Activated B cell treated with CpG ODN at 0.5 μM for 24 hours (primary cell): Measurements from ENCODE around the gene MUCL1. TPM values are rescaled to one million over a fixed set of nuclear protein-coding genes. Genes with fewer than 3 reads are reported as not detected.

ENCODE experiments used
- ATAC-seq: fragments of 200-7000 bp; cut with Tn5 transposase; one replicate; pipeline ENCODE4 v1.10.0; 2021; ENCODE audit warnings: low read depth, mild to moderate bottlenecking, moderate library complexity
- CTCF ChIA-PET: fragments of 350-600 bp; sonication (Branson Sonifier 250); formaldehyde crosslinking; loops from one replicate; lab custom pipeline; 2021; ENCODE audit warnings: antibody characterized with exemption; lab: Charles Lee
- POLR2A ChIA-PET: fragments of 350-600 bp; sonication (Branson Sonifier 250); formaldehyde crosslinking; loops from one replicate; lab custom pipeline; 2021; ENCODE audit warnings: antibody characterized with exemption; lab: Charles Lee
- DNase-seq: peaks from one replicate; pipeline ENCODE4 v3.0.0; 2022
- H3K27ac Mint-ChIP-seq: one replicate; pipeline ENCODE4 v1.8.0; 2020; ENCODE audit warnings: mixed read lengths
- H3K27me3 Mint-ChIP-seq: one replicate; pipeline ENCODE4 v1.8.0; 2021; ENCODE audit warnings: mixed read lengths
- H3K36me3 Mint-ChIP-seq: one replicate; pipeline ENCODE4 v1.8.0; 2021; ENCODE audit warnings: low read depth, mixed read lengths
- H3K4me1 Mint-ChIP-seq: one replicate; pipeline ENCODE4 v1.8.0; 2021; ENCODE audit warnings: mixed read lengths
- H3K4me3 Mint-ChIP-seq: one replicate; pipeline ENCODE4 v1.8.0; 2020; ENCODE audit warnings: mild to moderate bottlenecking, mixed read lengths
- H3K9me3 Mint-ChIP-seq: one replicate; pipeline ENCODE4 v1.8.0; 2020; ENCODE audit warnings: mixed read lengths
- CTCF ChIP-seq: fragments of 200-600 bp; IDR thresholded peaks from one replicate; pipeline ENCODE4 v1.8.0; 2022; ENCODE audit warnings: antibody characterized with exemption, mild to moderate bottlenecking
- intact Hi-C: fragments of 100-400 bp; cut with micrococcal nuclease; formaldehyde crosslinking; loops from one replicate; pipeline ENCODE4 v1.15.1; 2024
- total RNA-seq: library from RNA; stranded (reverse); gene quantifications from 2 replicates; pipeline ENCODE4 v1.2.3, GENCODE V29; 2022

Gene MUCL1
- total RNA-seq, 1 donor from 2014 or later: not detected

GRCh38 chr12:54831631-54832030 lies 22.7 kb upstream of the MUCL1 start:
- ChIA-PET POLR2A (no interaction called here), CTCF (no interaction called here)
- ATAC-seq (no peak), DNase-seq (no peak)
- no peak overlapping the region for H3K27ac Mint-ChIP-seq
- no peak for TF ChIP-seq CTCF
- intact Hi-C loops: no loop called here
- no peaks in the 10 kb centered on the region for H3K4me1 Mint-ChIP-seq
- no peaks in the 10 kb centered on the region for H3K9me3 Mint-ChIP-seq
- peaks cover 19% of the 10 kb centered on the region for H3K27me3 Mint-ChIP-seq
- H3K4me3 Mint-ChIP-seq: no peak overlapping the region
- H3K36me3 Mint-ChIP-seq: no peaks in the 10 kb centered on the region

- Mint-ChIP-seq H3K27me3 (peaks cover 21% of the 10 kb centered on the region), H3K4me3 (no peak overlapping the region), H3K9me3 (peaks cover 13% of the 10 kb centered on the region), H3K36me3 (peaks cover 2% of the 10 kb centered on the region), H3K4me1 (no peaks in the 10 kb centered on the region), H3K27ac (no peak overlapping the region)
- no peak for TF ChIP-seq CTCF
- ChIA-PET CTCF (no interaction called here), POLR2A (no interaction called here)
- ATAC-seq: no peak
- no peak for DNase-seq
- intact Hi-C loops: no loop called here
Measured at GRCh38 chr12:54840244-54840865, 14.0 kb upstream of the MUCL1 start.

- CTCF ChIA-PET: interaction anchor here (0.9 kb wide), 1 partner anchor 108 kb away, joined by 3 read pairs; no protein-coding TSS in a partner anchor
- H3K9me3 Mint-ChIP-seq: no peaks in the 10 kb centered on the region
- ATAC-seq: no peak
- peaks cover 22% of the 10 kb centered on the region for H3K27me3 Mint-ChIP-seq
- H3K36me3 Mint-ChIP-seq: no peaks in the 10 kb centered on the region
- no peak overlapping the region for H3K4me3 Mint-ChIP-seq
- no peak for DNase-seq
- no peak for TF ChIP-seq CTCF
- H3K27ac Mint-ChIP-seq: no peak overlapping the region
- POLR2A ChIA-PET: no interaction called here
- intact Hi-C loops: no loop called here
- H3K4me1 Mint-ChIP-seq: no peaks in the 10 kb centered on the region
Measured at GRCh38 chr12:54857406-54857805, 3.1 kb downstream of the MUCL1 start.

GRCh38 chr12:54858562-54858961 lies 4.2 kb downstream of the MUCL1 start:
- ATAC-seq (no peak), DNase-seq (no peak)
- no peak for TF ChIP-seq CTCF
- H3K27me3 Mint-ChIP-seq: peaks cover 29% of the 10 kb centered on the region
- no peak overlapping the region for H3K27ac Mint-ChIP-seq
- H3K4me1 Mint-ChIP-seq: no peaks in the 10 kb centered on the region
- H3K4me3 Mint-ChIP-seq: no peak overlapping the region
- intact Hi-C loops: no loop called here
- ChIA-PET POLR2A (no interaction called here), CTCF (no interaction called here)
- H3K36me3 Mint-ChIP-seq: no peaks in the 10 kb centered on the region
- no peaks in the 10 kb centered on the region for H3K9me3 Mint-ChIP-seq

GRCh38 chr12:54859502-54859901 lies 5.2 kb downstream of the MUCL1 start:
- Mint-ChIP-seq H3K4me3 (no peak overlapping the region), H3K9me3 (no peaks in the 10 kb centered on the region), H3K27me3 (peaks cover 28% of the 10 kb centered on the region), H3K27ac (no peak overlapping the region), H3K36me3 (no peaks in the 10 kb centered on the region), H3K4me1 (no peaks in the 10 kb centered on the region)
- no peak for DNase-seq
- POLR2A ChIA-PET: no interaction called here
- intact Hi-C loops: no loop called here
- ATAC-seq: no peak
- no peak for TF ChIP-seq CTCF
- CTCF ChIA-PET: no interaction called here
